GM19328 (cell line): ENCODE results near the gene ITM2C.

Experiments used
- ATAC-seq: cut with Tn5 transposase; IDR thresholded peaks from one replicate; pipeline ENCODE4 v1.9.1; 2021; ENCODE audit warnings: mild to moderate bottlenecking, moderate library complexity; ENCODE audit not compliant: unreplicated experiment

ITM2C gene, protein sequence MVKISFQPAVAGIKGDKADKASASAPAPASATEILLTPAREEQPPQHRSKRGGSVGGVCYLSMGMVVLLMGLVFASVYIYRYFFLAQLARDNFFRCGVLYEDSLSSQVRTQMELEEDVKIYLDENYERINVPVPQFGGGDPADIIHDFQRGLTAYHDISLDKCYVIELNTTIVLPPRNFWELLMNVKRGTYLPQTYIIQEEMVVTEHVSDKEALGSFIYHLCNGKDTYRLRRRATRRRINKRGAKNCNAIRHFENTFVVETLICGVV

DNA sequence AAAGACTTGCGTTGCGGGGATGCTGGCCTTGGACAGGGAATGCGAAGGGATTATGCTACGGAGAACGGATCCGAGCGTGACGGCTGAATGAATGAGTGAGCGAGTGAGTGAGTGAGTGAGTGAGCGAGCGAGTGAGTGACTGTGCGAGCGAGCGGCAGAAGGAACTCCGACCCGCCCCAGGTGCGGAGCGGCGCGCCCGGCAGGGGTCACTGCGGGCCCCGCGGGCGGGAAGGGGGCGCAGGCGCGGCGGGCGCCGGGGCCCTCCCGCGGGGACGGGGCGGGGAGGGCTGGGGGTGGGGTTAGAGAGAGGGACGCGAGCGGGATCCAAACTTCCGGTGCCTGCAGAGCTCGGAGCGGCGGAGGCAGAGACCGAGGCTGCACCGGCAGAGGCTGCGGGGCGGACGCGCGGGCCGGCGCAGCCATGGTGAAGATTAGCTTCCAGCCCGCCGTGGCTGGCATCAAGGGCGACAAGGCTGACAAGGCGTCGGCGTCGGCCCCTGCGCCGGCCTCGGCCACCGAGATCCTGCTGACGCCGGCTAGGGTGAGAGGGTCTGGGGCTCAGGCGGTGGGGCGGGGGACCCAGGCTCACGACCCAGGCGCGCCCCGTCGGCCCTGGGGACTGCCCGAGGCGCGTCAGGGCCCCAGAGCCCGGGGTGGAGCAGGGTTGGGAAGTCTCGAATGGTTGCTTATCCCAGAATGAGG, at the start of gene ITM2C:
TSS of gene ITM2C (plus strand) at position 338 of the 702 bp plus-strand sequence. CDS start at position 422, 84 bp downstream.
- ATAC-seq: peak; percentile 57

DNA sequence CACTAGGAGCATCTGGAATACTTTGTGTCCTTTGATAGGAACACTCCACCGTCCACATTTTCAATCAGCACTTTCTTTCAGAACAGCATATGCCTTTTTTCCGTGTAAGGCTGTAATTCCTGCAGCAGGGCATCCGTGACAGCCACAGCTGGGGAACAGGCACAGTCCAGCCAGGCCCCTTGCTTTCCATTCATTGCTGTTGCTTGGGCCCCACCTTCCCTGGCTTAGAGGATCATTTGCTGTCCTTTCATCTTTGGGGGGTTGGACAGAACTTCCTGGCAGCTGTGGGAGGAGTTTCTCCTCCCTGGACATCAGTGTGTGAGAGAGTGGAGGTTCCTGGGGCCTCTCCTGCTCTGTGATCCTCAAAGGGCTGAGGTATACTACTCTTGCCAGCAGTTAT, 49.7 kb upstream of the ITM2C start:
- no peak for ATAC-seq

DNA sequence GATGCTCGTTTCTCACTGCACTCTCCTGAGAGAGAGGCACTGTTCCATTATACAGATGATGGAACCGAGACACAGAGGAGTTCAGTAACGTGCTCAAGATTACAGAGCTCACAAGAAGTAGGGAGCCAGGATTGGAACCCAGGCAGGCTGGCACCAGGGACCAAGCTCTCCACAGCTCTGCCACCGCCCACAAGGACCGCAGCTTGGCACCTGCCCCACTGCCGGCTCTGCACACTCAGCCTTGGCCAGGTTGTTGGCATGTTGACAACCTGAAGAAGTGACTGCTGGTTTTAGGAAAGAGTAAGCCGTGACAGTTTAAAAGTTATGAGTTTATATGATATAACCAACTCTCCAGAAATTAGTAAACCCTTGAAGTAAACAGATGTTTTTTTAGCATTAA, 48.0 kb upstream of the ITM2C start:
- ATAC-seq: no peak

DNA sequence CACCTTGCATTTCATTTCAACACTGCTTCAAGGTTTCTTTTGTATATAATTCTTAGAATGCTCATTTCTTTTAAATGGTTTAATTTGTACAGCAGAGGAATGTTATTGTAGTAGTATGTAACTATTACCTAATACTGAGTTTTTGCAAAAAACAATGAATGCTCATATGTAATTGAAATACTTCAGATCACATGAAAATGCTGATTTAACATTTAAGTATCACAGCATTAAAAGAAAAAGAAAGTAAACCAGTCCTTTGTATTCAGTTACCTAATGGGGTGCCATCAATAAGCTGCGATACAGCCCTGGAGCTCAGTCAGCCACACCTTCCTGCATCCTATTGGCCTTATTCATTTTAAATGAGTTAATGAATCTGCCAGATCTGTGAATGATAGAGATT, 45.3 kb upstream of the ITM2C start:
- ATAC-seq: no peak

DNA sequence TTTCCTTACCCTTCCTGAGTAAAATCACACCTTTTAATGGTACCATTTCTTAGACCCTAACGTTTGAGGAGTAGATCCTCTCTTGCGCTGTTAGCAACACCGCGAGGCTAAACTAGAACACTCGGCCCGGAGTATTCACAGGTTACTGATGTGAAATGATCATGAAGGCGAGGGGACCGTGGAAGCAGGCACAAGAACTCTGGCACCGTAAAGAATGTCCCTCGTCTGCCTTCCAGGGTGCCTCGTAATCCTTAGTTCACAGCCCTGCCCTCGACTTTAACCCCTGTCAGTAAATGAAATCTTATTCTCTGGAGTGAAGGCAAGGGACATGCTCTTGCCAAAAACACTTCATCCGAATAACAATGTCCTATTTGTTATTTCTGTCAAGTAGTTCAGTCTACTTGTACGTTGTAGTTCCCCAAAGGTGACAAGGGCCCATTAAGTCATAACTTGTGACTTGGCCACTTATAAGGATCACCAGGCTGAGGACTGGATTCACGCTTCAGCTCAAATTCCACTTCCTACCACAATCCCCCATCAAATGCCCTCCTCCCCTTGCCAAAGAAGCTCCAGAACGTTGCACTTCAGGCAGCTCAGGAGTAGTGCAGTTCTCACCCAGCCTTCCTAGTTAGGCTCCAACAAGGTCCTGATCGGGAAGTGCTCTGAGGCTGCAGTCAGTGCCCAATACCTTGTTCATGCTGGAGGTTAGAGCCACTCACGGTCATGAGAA, 43.3 kb upstream of the ITM2C start:
- no peak for ATAC-seq

DNA sequence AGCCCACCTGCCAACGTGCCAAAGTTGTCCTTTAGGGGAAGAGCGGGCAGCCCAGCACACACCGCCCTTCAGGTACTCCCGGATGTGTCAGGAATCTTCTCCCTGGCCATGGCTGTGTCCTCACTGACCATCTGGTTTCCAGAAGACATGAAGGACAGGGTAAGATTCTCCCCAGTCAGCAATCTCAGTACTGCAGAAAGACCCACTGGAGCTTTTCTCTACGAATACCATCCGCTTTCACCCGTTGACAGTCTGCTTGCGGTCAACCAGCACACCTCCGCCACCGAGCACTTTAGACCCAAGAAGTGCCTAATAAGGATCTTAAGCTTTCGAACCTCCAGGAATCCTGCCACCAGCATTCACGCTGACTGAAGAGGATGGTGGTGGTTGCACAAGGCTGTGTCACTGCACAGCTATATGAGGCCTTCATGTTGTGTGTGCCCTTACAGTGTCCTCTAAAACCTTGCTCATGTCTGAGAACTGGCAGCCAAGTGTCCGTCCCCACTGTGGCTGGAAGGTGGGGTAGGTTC, 42.7 kb upstream of the ITM2C start:
- no peak for ATAC-seq

DNA sequence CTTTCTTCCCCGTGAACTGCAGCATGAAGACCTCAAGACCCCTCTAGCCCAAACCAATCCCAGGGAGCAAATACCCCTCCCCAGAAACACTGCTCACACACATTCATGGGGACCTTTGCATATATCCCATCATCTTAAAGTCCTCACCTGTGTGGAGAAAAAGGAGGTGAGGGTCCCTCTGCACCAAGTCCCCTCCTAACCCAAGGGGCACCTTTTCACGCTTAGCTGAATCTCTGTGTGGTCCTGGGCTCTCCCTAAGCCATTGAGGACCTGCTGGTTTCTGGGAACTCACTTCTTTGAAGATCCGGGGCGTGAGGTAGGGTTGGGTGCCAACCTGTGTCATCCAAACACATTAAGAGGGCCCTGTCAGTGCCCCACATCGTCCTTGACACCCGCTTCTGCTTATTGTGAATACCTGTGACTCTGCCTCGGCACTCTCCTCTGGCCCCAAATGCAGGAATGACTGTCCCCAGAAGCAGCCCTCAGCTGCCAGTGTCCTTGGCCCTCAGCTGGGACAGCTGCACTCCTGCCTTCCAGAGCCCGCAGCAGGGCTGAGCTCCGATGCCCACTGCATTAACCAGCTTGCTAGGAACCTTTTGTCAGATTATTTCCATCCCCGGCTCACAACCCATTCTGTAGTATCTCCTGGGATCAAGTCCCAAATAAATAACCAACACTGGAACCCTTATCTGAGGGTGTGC, 41.3 kb upstream of the ITM2C start:
- ATAC-seq: no peak

DNA sequence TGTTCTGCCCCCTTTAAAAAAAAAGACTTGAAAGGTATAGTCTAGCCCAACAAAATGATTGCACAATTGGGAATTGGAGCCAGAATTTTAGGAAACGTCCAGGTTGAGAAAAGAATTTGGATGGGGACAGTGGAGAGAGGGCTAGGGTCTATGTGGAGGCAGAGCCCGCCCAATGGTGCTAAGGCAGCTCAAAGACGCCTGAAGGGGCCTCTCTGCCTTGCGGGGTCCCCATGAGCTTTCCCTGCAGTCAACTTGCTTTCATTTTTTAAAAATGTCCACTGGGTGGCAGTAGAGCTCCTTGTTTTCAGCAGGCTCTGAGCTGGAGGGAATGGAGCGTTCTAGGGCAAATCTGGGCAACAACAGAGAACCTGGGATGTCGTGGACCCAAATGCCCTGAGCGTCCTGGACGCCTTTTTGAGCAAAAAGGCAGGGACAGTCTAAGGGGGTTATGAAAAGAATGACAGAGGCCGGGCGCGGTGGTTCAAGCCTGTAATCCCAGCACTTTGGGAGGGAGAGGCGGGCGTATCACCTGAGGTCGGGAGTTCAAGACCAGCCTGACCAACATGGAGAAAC, 40.2 kb upstream of the ITM2C start:
- no peak for ATAC-seq

DNA sequence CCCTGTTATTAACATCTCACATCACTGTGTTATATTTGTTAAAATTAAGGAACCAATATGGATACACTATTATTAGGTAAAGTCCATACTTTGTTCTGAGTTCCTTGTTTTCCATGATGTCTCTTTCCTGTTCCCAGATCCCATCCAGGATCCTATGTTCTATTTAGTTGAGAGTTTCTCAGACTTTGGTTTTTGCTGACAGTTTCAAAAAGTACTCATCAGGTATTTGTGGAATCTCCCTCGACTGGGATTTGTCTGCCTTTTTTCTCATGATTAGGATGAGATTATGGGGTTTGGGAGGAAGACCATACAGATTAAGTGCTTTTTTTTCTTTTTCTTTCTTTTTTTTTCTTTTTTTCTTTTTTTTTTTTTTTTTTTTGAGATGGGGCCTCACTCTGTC, 39.4 kb upstream of the ITM2C start:
- no peak for ATAC-seq

DNA sequence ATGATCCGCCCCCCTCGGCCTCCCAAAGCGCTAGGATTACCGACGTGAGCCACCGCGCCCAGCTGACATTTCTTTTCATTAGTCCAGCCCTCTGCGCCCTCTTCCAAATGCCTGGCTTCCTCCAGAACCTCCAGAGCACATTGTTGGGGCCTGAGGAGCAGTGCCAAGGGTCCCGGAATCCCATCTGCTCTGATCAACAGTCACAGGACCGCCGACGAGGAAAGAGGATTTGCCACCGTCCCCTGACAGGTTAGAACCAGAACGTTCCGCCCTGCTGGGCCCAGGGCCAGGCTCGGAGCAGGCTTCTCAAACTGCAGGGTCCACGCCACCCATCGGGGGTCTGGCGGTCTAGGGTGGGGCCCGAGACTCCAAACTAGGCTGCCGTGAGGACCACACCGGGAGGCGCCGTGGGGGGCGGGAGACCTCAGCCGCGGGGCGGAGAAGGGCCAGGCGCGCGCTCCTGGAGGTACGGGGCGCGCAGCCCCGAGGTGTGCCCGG, 36.9 kb upstream of the ITM2C start:
- ATAC-seq: no peak

DNA sequence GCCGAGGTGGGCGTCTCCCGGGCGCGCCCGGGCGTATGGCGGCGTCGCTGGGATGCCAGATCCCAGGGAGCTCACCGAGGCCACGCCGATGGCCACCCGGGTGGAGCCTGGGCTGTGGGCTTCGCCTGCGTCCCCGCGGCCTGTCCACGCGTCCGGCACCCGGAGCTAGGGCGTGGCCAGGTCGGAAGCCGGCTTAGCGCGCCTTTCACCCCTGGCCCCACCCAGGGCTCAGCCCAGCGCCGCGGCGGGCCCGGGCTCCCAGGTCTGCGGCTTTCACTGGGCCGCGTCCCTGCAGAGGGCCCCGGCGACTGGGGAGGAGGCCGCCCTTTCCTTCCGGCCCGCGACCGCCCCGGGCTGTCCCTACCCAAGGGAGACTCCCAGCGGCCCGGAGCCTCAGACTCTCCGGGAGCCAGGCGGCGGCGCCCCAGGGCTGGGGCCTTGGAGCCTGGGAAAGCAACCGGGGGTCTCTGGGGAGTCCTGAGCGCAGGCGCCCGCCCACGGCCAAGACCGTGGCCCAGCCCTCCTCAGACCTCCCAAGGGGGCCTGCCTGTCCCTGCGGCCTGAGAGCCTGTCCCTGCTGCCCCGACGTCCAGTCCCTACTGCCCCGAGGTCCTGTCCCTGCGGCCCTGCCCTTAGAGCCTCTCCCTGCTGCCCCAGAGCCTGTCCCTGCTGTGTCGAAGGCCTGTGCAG, 36.3 kb upstream of the ITM2C start:
- ATAC-seq: no peak

DNA sequence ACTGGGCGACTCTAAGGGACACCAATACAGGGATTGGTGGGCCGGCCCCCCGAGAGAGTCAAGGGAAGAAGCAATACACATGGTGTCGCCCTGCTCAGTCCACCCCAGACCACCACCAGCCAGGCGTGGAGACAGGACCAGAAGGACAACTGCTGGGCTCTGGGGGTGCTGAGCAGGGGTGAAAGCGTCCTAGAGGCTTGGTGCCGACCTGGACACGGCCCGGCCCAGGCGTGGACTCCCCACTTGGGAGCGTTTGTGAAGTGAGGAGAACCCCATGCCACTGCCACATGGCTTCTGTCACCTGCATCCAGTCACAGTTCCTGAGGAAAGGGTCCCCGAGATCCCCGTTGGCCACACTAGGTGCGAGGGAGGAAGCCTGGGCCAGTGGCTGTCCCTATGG, 35.4 kb upstream of the ITM2C start:
- ATAC-seq: no peak

DNA sequence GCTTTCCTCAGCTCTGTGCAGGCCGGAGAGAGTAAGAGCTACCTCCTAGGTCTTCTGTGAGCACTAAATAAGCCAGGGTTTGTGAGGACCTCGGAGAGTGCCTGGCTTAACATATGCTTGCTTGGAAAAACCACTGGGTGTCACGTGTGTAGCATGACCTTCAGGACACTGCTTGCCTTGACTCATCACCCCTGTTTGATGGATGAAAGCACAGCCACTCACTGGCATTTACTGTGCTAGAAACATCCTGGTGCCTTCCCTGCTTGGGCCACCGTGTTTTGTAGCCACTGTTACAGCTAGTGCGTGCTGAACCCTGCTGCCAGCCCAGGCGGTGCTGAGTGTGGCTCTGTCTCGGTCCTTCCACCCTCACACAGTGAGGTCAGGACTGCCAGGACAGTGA, 34.8 kb upstream of the ITM2C start:
- no peak for ATAC-seq

DNA sequence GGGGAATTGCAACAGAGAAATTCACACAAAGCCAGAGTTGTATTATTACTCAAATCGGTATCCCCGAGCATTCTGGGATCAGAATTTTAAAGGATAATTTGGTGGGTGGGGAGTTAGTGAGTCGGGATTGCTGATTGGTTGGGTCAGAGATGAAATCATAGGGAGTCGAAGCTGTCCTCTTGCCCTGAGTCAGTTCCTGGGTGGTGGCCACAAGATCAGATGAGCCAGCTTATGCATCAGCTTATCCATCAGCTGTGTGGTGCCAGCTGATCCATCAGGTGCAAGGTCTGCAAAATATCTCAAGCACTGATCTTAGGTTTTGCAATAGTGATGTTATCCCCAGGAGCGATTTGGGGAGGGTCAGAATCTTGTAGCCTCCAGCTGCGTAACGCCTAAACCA, 34.3 kb upstream of the ITM2C start:
- no peak for ATAC-seq

DNA sequence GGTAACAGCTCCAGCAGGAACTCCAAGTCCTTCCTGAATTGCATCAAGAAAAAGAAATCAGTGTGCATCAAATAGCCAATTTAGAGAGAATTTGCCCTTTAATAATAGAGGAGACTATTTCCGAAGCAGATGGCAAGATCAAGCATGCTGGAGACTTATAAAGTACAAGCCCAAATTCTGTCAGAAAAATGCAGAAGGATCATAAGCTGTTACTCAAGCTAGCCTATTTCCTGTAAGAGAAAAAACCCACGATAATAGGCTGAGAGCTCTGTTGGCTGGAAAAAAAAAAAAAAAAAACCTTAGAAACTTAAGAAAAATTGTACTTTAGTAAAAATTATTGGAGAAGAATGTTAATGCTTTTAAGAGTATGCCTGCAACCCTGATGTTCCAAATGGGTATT, 24.4 kb upstream of the ITM2C start:
- no peak for ATAC-seq

DNA sequence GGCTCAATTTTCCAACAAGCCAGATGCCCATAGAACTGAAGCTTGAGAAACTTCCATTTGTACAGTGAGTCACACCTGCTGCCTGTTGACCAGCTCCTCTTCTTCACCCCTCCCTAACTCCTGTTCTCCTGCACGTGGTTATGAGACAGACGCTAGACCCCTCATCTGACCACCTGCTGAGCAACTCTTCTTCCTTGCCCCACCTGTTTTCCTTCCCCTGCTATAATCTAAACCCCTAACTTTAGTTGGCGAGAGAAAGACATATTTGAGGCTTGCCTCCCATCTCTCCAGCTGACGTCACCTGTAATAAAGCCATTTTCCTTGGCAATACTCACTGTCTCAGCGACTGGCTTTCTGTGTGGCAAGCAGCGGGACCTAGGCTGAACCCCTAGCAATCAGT, 22.3 kb upstream of the ITM2C start:
- no peak for ATAC-seq

DNA sequence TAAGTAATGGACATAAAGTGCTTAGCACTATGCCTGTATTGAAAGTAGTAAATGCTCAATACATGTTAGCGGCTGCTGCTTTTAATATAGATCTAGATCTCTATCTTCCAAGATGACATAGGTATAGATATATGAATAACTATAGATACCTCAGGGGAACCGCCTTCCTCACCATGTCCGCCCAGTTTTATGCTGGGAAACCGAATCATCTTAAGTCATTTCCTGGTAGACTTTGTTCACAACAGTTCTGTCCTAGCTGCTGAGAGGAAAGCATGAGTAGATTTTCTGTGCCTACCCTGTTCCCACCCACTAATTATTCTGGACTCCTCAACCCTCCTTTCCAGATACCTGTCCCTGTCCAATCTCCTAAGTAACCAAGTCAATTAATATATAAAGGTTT, 21.6 kb upstream of the ITM2C start:
- ATAC-seq: no peak

DNA sequence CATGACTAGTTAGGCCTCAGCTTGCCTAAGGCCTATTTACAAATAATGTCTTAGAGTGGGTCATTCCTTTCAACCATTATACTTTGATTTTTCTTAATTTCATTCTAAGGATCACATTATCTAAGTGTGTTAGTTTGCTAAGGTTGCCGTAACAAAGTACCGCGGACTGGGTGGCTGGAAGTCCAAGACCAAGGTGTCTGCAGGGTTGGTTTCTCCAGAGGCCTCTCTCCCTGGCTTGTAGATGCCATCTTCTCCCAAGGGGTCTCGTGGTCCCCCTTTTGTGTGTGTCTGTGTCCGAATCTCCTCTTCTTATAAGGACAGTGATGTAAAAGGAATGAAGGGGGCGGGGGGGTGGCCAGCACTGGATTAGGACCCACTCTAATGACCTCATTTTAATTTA, 18.4 kb upstream of the ITM2C start:
- ATAC-seq: no peak

DNA sequence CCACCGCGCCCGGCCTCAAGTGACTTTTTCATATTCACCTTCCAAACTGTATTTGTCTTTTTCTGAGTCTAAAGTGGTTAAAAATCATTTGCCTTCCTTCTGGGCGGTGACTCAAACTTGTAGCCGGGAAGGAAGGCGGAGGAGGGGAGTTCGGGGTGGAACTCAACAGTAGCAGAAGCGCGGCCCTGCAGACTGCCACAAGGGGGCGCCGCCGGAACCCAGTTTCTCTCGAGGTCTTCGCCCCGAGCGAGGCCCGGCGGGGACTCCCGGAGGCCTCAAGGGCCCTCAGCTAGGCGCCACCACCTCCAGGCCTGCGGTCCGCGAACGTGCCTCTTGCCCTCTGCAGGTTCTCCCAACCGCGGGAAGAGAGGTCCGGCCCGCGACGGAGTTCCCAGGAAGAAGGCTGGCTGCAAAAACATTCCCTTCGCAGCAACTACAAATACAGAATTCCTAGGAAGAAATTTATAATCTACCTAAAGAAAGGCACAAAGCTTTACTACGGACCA, 16.8 kb upstream of the ITM2C start:
- ATAC-seq: peak; percentile 87
